Endodermal cell (in vitro differentiated cells): Measurements from ENCODE around the gene SDCCAG8. TPM values are rescaled to one million over a fixed set of nuclear protein-coding genes. Genes with fewer than 3 reads are reported as not detected.

ENCODE experiments used
- DNase-seq: peaks from one replicate; pipeline ENCODE4 v3.0.0-alpha.2; 2017
- H3K27ac ChIP-seq: 2 replicates; pipeline ENCODE4 v1.5.1; 2013; ENCODE audit warnings: mild to moderate bottlenecking, low read depth, low read length, moderate library complexity
- H3K27me3 ChIP-seq: 2 replicates; pipeline ENCODE4 v1.6.1; 2013; ENCODE audit warnings: mild to moderate bottlenecking, low read length, moderate library complexity; ENCODE audit not compliant: insufficient read depth, control insufficient read depth, poor library complexity, severe bottlenecking
- H3K36me3 ChIP-seq: 2 replicates; pipeline ENCODE4 v1.7.0; 2013; ENCODE audit warnings: mild to moderate bottlenecking, low read length, moderate library complexity; ENCODE audit not compliant: control insufficient read depth, insufficient read depth
- H3K4me1 ChIP-seq: one replicate; pipeline ENCODE4 v1.7.0; 2013; ENCODE audit warnings: low read length; ENCODE audit not compliant: control insufficient read depth, insufficient read depth
- H3K4me3 ChIP-seq: 2 replicates; pipeline ENCODE4 v1.5.1; 2013; ENCODE audit warnings: mild to moderate bottlenecking, low read length, moderate library complexity
- H3K9ac ChIP-seq: 2 replicates; pipeline ENCODE4 v1.6.1; 2013; ENCODE audit warnings: mild to moderate bottlenecking, low read length, moderate library complexity; ENCODE audit not compliant: poor library complexity, severe bottlenecking; ENCODE audit errors: extremely low read depth
- H3K9me3 ChIP-seq: 2 replicates; pipeline ENCODE4 v1.6.1; 2013; ENCODE audit warnings: mild to moderate bottlenecking, low read length, moderate library complexity; ENCODE audit not compliant: control insufficient read depth
- H3K27ac Mint-ChIP-seq: 2 replicates; pipeline ENCODE4 v1.8.0; 2020; ENCODE audit warnings: mixed read lengths
- H3K27me3 Mint-ChIP-seq: 2 replicates; pipeline ENCODE4 v1.8.0; 2021; ENCODE audit warnings: mild to moderate bottlenecking, mixed read lengths; ENCODE audit not compliant: insufficient read depth
- H3K36me3 Mint-ChIP-seq: 2 replicates; pipeline ENCODE4 v1.8.0; 2020; ENCODE audit warnings: low read depth, mixed read lengths
- H3K4me1 Mint-ChIP-seq: 2 replicates; pipeline ENCODE4 v1.8.0; 2020; ENCODE audit warnings: mixed read lengths
- H3K4me3 Mint-ChIP-seq: 2 replicates; pipeline ENCODE4 v1.8.0; 2020; ENCODE audit warnings: mild to moderate bottlenecking, moderate library complexity, mixed read lengths
- H3K9me3 Mint-ChIP-seq: 2 replicates; pipeline ENCODE4 v1.8.0; 2020; ENCODE audit warnings: mild to moderate bottlenecking, mixed read lengths
- CTCF ChIP-seq: fragments of 200-600 bp; sonication (generic); conservative IDR thresholded peaks from 2 replicates; pipeline ENCODE4 v1.5.0; 2021; ENCODE audit warnings: antibody characterized with exemption, mild to moderate bottlenecking
- WGBS, 2 experiments: methylation state at CpG; one replicate each; pipeline versions ENCODE4 v1.1.5 to v1.1.7; 2013; ENCODE audit warnings: missing lambda C conversion rate in 2 of 2, mixed read lengths in 1 of 2; ENCODE audit not compliant: insufficient coverage in 1 of 2, insufficient read length in 1 of 2; 5-methylcytosine and 5-hydroxymethylcytosine counted together
- total RNA-seq, 2 donors: library from RNA; stranded (reverse); fragmentation: NEBNext Ultra II Directional in 1 of 2; extraction: Animal tissue kit (Norgen Biotek cat#: 25700) in 1 of 2; gene quantifications; 2 replicates in 1 of 2; 3 replicates in 1 of 2; pipeline ENCODE4 v1.2.1, GENCODE V29; 2021

The SDCCAG8 gene
- total RNA-seq, 2 donors from 2014 or later = 19.8 to 27.5 TPM

- H3K4me3 ChIP-seq = no peak overlapping the region
- no peaks in the 10 kb centered on the region for H3K27me3 Mint-ChIP-seq
- no peaks in the 10 kb centered on the region for H3K36me3 Mint-ChIP-seq
- H3K4me3 Mint-ChIP-seq = no peak overlapping the region
- DNase-seq = no peak
- H3K27ac ChIP-seq = no peak overlapping the region
- no peaks in the 10 kb centered on the region for H3K36me3 ChIP-seq
- no peaks in the 10 kb centered on the region for H3K27me3 ChIP-seq
- no peaks in the 10 kb centered on the region for H3K9me3 Mint-ChIP-seq
- no peaks in the 10 kb centered on the region for H3K4me1 ChIP-seq
- no peak overlapping the region for H3K9ac ChIP-seq
- no peaks in the 10 kb centered on the region for H3K9me3 ChIP-seq
- TF ChIP-seq CTCF = no peak
- no peak overlapping the region for H3K27ac Mint-ChIP-seq
- H3K4me1 Mint-ChIP-seq = no peaks in the 10 kb centered on the region
These were observed 185.8 kb downstream of the SDCCAG8 start for GRCh38 chr1:243441601-243442000.

- H3K27me3 ChIP-seq = no peaks in the 10 kb centered on the region
- H3K9ac ChIP-seq = no peak overlapping the region
- H3K4me3 Mint-ChIP-seq = no peak overlapping the region
- no peaks in the 10 kb centered on the region for H3K27me3 Mint-ChIP-seq
- no peak for TF ChIP-seq CTCF
- no peaks in the 10 kb centered on the region for H3K9me3 Mint-ChIP-seq
- WGBS, 2 experiments = 95 to 100% methylated on average over 2 to 4 of the region's 4 CpGs
- DNase-seq = no peak
- no peaks in the 10 kb centered on the region for H3K4me1 ChIP-seq
- H3K4me3 ChIP-seq = no peak overlapping the region
- no peaks in the 10 kb centered on the region for H3K36me3 ChIP-seq
- no peaks in the 10 kb centered on the region for H3K4me1 Mint-ChIP-seq
- no peaks in the 10 kb centered on the region for H3K36me3 Mint-ChIP-seq
- H3K27ac Mint-ChIP-seq = no peak overlapping the region
- H3K27ac ChIP-seq = no peak overlapping the region
- H3K9me3 ChIP-seq = no peaks in the 10 kb centered on the region
These were observed 187.7 kb downstream of the SDCCAG8 start for GRCh38 chr1:243443557-243443956.

GRCh38 chr1:243447347-243447746, 191.5 kb downstream of the SDCCAG8 start:
- H3K36me3 ChIP-seq = no peaks in the 10 kb centered on the region
- Mint-ChIP-seq H3K4me3 (no peak overlapping the region), H3K27ac (no peak overlapping the region), H3K4me1 (no peaks in the 10 kb centered on the region), H3K9me3 (no peaks in the 10 kb centered on the region), H3K27me3 (no peaks in the 10 kb centered on the region), H3K36me3 (no peaks in the 10 kb centered on the region)
- no peak overlapping the region for H3K4me3 ChIP-seq
- H3K4me1 ChIP-seq = no peaks in the 10 kb centered on the region
- no peaks in the 10 kb centered on the region for H3K27me3 ChIP-seq
- no peak overlapping the region for H3K27ac ChIP-seq
- no peak overlapping the region for H3K9ac ChIP-seq
- DNase-seq = no peak
- 93% methylated on average over 3 of the region's 3 CpGs; no CpG with 5 or more reads in 1 of the 2 experiments for WGBS, 2 experiments
- no peaks in the 10 kb centered on the region for H3K9me3 ChIP-seq
- TF ChIP-seq CTCF = no peak
